Activated naive CD8-positive, alpha-beta T cell treated with anti-CD3 and anti-CD28 coated beads, Interleukin-2, amount 10 ng/mL, durations not matched to agents 7 days and 5 days (primary cell): ENCODE data around the gene PARVB. TPM values are rescaled to one million over a fixed set of nuclear protein-coding genes. Genes with fewer than 3 reads are reported as not detected.

ENCODE experiments used
- ATAC-seq: fragments of 150-1000 bp; cut with Tn5 transposase; one replicate; pipeline ENCODE4 v1.10.0; 2021; ENCODE audit warnings: low read depth, moderate library complexity
- POLR2A ChIA-PET: fragments of 350-600 bp; sonication (Branson Sonifier 250); formaldehyde crosslinking; loops from one replicate; lab custom pipeline; 2021; ENCODE audit warnings: antibody characterized with exemption; lab: Charles Lee
- DNase-seq: peaks from one replicate; pipeline ENCODE4 v3.0.0; 2021
- H3K27ac Mint-ChIP-seq: one replicate; pipeline ENCODE4 v1.8.0; 2022; ENCODE audit warnings: mild to moderate bottlenecking, mixed read lengths
- H3K27me3 Mint-ChIP-seq: one replicate; pipeline ENCODE4 v1.8.0; 2022; ENCODE audit warnings: mild to moderate bottlenecking, moderate library complexity, mixed read lengths
- H3K36me3 Mint-ChIP-seq: one replicate; pipeline ENCODE4 v1.8.0; 2021; ENCODE audit warnings: mild to moderate bottlenecking, mixed read lengths
- H3K4me1 Mint-ChIP-seq: one replicate; pipeline ENCODE4 v1.8.0; 2021; ENCODE audit warnings: mixed read lengths
- H3K4me3 Mint-ChIP-seq: one replicate; pipeline ENCODE4 v1.8.0; 2022; ENCODE audit warnings: mild to moderate bottlenecking, moderate library complexity, mixed read lengths
- H3K9me3 Mint-ChIP-seq: one replicate; pipeline ENCODE4 v1.8.0; 2021; ENCODE audit warnings: mixed read lengths
- total RNA-seq, 2 experiments: library from RNA; stranded (reverse); gene quantifications; one replicate each; pipeline ENCODE4 v1.2.3, GENCODE V29; 2021

PARVB gene
- total RNA-seq, 2 experiments from 2014 or later: 39.6 to 40.7 TPM

- H3K36me3 Mint-ChIP-seq: peaks cover 16% of the 10 kb centered on the region
- POLR2A ChIA-PET: no interaction called here
- H3K27me3 Mint-ChIP-seq: peaks cover 9% of the 10 kb centered on the region
- ATAC-seq (no peak), DNase-seq (no peak)
- no peak overlapping the region for H3K4me3 Mint-ChIP-seq
- no peaks in the 10 kb centered on the region for H3K4me1 Mint-ChIP-seq
- no peaks in the 10 kb centered on the region for H3K9me3 Mint-ChIP-seq
- no peak overlapping the region for H3K27ac Mint-ChIP-seq
These were observed 130.4 kb downstream of the PARVB start for GRCh38 chr22:44154436-44154942.

GRCh38 chr22:44155115-44155514 is 131.0 kb downstream of the PARVB start:
- DNase-seq: no peak
- Mint-ChIP-seq H3K4me1 (no peaks in the 10 kb centered on the region), H3K36me3 (peaks cover 15% of the 10 kb centered on the region), H3K27me3 (peaks cover 9% of the 10 kb centered on the region), H3K9me3 (no peaks in the 10 kb centered on the region), H3K27ac (no peak overlapping the region), H3K4me3 (no peak overlapping the region)
- no peak for ATAC-seq
- POLR2A ChIA-PET: no interaction called here

- no peaks in the 10 kb centered on the region for H3K4me1 Mint-ChIP-seq
- no peaks in the 10 kb centered on the region for H3K9me3 Mint-ChIP-seq
- no peak overlapping the region for H3K4me3 Mint-ChIP-seq
- POLR2A ChIA-PET: interaction anchor here (0.6 kb wide), 1 partner anchor 153 kb away, joined by 4 read pairs; no protein-coding TSS in a partner anchor
- no peak overlapping the region for H3K27ac Mint-ChIP-seq
- H3K27me3 Mint-ChIP-seq: peaks cover 2% of the 10 kb centered on the region
- DNase-seq (no peak), ATAC-seq (no peak)
- peaks cover 8% of the 10 kb centered on the region for H3K36me3 Mint-ChIP-seq
These were observed 134.0 kb downstream of the PARVB start for GRCh38 chr22:44157916-44158618.

GRCh38 chr22:44158816-44159215 is 134.7 kb downstream of the PARVB start:
- H3K27me3 Mint-ChIP-seq: peaks cover 2% of the 10 kb centered on the region
- no peak overlapping the region for H3K27ac Mint-ChIP-seq
- DNase-seq (no peak), ATAC-seq (no peak)
- no peaks in the 10 kb centered on the region for H3K9me3 Mint-ChIP-seq
- no peak overlapping the region for H3K4me3 Mint-ChIP-seq
- POLR2A ChIA-PET: no interaction called here
- peaks cover 8% of the 10 kb centered on the region for H3K36me3 Mint-ChIP-seq
- H3K4me1 Mint-ChIP-seq: no peaks in the 10 kb centered on the region

- peaks cover 8% of the 10 kb centered on the region for H3K36me3 Mint-ChIP-seq
- POLR2A ChIA-PET: no interaction called here
- H3K4me1 Mint-ChIP-seq: no peaks in the 10 kb centered on the region
- no peak overlapping the region for H3K4me3 Mint-ChIP-seq
- no peaks in the 10 kb centered on the region for H3K9me3 Mint-ChIP-seq
- ATAC-seq (no peak), DNase-seq (no peak)
- H3K27me3 Mint-ChIP-seq: peaks cover 2% of the 10 kb centered on the region
- H3K27ac Mint-ChIP-seq: no peak overlapping the region
These were observed 135.1 kb downstream of the PARVB start for GRCh38 chr22:44159221-44159620.

- peaks cover 2% of the 10 kb centered on the region for H3K27me3 Mint-ChIP-seq
- no peak overlapping the region for H3K27ac Mint-ChIP-seq
- H3K4me1 Mint-ChIP-seq: no peaks in the 10 kb centered on the region
- H3K9me3 Mint-ChIP-seq: no peaks in the 10 kb centered on the region
- H3K4me3 Mint-ChIP-seq: no peak overlapping the region
- DNase-seq: no peak
- POLR2A ChIA-PET: no interaction called here
- ATAC-seq: no peak
- H3K36me3 Mint-ChIP-seq: peaks cover 8% of the 10 kb centered on the region
These were observed 135.7 kb downstream of the PARVB start for GRCh38 chr22:44159811-44160210.

- ATAC-seq (no peak), DNase-seq (no peak)
- H3K4me1 Mint-ChIP-seq: no peaks in the 10 kb centered on the region
- peaks cover 2% of the 10 kb centered on the region for H3K27me3 Mint-ChIP-seq
- H3K27ac Mint-ChIP-seq: no peak overlapping the region
- no peaks in the 10 kb centered on the region for H3K9me3 Mint-ChIP-seq
- POLR2A ChIA-PET: no interaction called here
- no peak overlapping the region for H3K4me3 Mint-ChIP-seq
- H3K36me3 Mint-ChIP-seq: peaks cover 8% of the 10 kb centered on the region
These were observed 136.3 kb downstream of the PARVB start for GRCh38 chr22:44160421-44160820.

- Mint-ChIP-seq H3K27me3 (no peaks in the 10 kb centered on the region), H3K4me3 (no peak overlapping the region), H3K36me3 (peaks cover 7% of the 10 kb centered on the region), H3K9me3 (no peaks in the 10 kb centered on the region), H3K4me1 (no peaks in the 10 kb centered on the region), H3K27ac (no peak overlapping the region)
- no peak for DNase-seq
- ATAC-seq: no peak
- POLR2A ChIA-PET: no interaction called here
These were observed 137.6 kb downstream of the PARVB start for GRCh38 chr22:44161673-44162072.

- ATAC-seq (no peak), DNase-seq (no peak)
- POLR2A ChIA-PET: no interaction called here
- peaks cover 3% of the 10 kb centered on the region for H3K36me3 Mint-ChIP-seq
- H3K4me3 Mint-ChIP-seq: no peak overlapping the region
- no peaks in the 10 kb centered on the region for H3K4me1 Mint-ChIP-seq
- no peak overlapping the region for H3K27ac Mint-ChIP-seq
- H3K9me3 Mint-ChIP-seq: no peaks in the 10 kb centered on the region
- no peaks in the 10 kb centered on the region for H3K27me3 Mint-ChIP-seq
These were observed 138.9 kb downstream of the PARVB start for GRCh38 chr22:44162960-44163359.

GRCh38 chr22:44163536-44163935 is 139.4 kb downstream of the PARVB start:
- Mint-ChIP-seq H3K9me3 (no peaks in the 10 kb centered on the region), H3K4me3 (no peak overlapping the region), H3K4me1 (no peaks in the 10 kb centered on the region), H3K36me3 (peaks cover 2% of the 10 kb centered on the region), H3K27me3 (no peaks in the 10 kb centered on the region), H3K27ac (no peak overlapping the region)
- DNase-seq (no peak), ATAC-seq (no peak)
- POLR2A ChIA-PET: no interaction called here

- Mint-ChIP-seq H3K9me3 (no peaks in the 10 kb centered on the region), H3K4me3 (no peak overlapping the region), H3K27me3 (no peaks in the 10 kb centered on the region), H3K27ac (no peak overlapping the region), H3K36me3 (no peaks in the 10 kb centered on the region), H3K4me1 (no peaks in the 10 kb centered on the region)
- ATAC-seq (no peak), DNase-seq (no peak)
- POLR2A ChIA-PET: no interaction called here
These were observed 139.9 kb downstream of the PARVB start for GRCh38 chr22:44164031-44164430.

- Mint-ChIP-seq H3K36me3 (no peaks in the 10 kb centered on the region), H3K4me3 (no peak overlapping the region), H3K27ac (no peak overlapping the region), H3K27me3 (no peaks in the 10 kb centered on the region), H3K4me1 (no peaks in the 10 kb centered on the region), H3K9me3 (no peaks in the 10 kb centered on the region)
- no peak for DNase-seq
- POLR2A ChIA-PET: interaction anchor here (0.6 to 0.9 kb wide), 2 partner anchors 16 to 22 kb away, joined by 3 read pairs; partner anchors contain the start of gene PARVG
- no peak for ATAC-seq
These were observed 141.3 kb downstream of the PARVB start for GRCh38 chr22:44165286-44165874.

- H3K36me3 Mint-ChIP-seq: no peaks in the 10 kb centered on the region
- no peak overlapping the region for H3K4me3 Mint-ChIP-seq
- no peaks in the 10 kb centered on the region for H3K27me3 Mint-ChIP-seq
- no peaks in the 10 kb centered on the region for H3K9me3 Mint-ChIP-seq
- no peak overlapping the region for H3K27ac Mint-ChIP-seq
- H3K4me1 Mint-ChIP-seq: no peaks in the 10 kb centered on the region
- POLR2A ChIA-PET: interaction anchor here (0.6 kb wide), 1 partner anchor 69 kb away, joined by 3 read pairs; no protein-coding TSS in a partner anchor
- ATAC-seq (no peak), DNase-seq (no peak)
These were observed 142.6 kb downstream of the PARVB start for GRCh38 chr22:44166498-44167276.
